ENCODE data around the gene SGSH.

The SGSH gene

DNA sequence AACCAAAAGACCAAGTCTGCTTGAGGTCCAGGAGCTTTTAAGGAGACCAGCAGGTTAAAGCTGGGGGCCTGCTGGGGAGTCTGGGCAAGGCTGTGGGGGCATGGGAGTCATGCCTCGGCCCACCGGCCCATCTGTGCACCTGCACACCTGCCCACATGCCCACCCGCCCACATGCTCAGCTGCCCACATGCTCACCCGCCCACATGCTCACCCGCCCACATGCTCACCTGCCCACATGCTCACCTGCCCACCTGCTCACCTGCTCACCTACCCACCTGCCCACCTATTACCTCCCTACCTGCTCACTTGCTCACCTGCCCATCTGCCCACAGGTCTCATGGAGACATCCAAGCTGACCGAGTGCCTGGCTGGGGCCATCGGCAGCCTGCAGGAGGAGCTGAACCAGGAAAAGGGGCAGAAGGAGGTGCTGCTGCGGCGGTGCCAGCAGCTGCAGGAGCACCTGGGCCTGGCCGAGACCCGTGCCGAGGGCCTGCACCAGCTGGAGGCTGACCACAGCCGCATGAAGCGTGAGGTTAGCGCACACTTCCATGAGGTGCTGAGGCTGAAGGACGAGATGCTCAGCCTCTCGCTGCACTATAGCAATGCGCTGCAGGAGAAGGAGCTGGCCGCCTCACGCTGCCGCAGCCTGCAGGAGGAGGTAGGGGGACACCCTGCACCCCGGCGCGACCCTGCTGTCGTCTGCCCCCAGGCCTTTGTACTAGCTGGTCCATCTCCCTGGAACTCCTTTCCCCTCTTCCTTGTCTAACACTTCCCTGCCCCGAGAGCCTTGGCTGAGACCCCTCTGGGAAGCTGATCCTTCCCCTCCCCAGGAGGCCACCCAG is 36.3 kb downstream of the SGSH start:
- no peak for DNase-seq (ENCODE audit: low read depth, low spot score)

DNA sequence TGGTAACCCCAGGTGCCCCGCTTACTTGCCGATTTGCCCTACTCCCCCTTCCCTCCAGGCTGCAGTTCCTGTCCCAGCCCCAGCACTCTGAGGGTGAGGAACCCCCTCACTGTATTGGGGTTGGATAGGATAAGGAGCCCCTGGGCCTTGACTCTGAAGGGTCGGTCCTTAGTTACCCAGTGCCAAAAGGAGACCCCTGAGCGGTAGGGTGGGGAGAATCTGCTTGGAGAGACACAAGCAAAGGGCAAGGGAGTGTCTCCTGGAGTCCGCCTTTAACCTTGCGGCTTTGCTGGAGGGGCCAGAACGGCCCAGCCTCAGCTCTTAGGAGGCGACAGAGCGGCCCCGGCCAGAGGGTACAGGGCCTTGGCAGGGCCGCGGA is 37.3 kb downstream of the SGSH start:
- DNase-seq (ENCODE audit: low read depth, low spot score), result no peak

DNA sequence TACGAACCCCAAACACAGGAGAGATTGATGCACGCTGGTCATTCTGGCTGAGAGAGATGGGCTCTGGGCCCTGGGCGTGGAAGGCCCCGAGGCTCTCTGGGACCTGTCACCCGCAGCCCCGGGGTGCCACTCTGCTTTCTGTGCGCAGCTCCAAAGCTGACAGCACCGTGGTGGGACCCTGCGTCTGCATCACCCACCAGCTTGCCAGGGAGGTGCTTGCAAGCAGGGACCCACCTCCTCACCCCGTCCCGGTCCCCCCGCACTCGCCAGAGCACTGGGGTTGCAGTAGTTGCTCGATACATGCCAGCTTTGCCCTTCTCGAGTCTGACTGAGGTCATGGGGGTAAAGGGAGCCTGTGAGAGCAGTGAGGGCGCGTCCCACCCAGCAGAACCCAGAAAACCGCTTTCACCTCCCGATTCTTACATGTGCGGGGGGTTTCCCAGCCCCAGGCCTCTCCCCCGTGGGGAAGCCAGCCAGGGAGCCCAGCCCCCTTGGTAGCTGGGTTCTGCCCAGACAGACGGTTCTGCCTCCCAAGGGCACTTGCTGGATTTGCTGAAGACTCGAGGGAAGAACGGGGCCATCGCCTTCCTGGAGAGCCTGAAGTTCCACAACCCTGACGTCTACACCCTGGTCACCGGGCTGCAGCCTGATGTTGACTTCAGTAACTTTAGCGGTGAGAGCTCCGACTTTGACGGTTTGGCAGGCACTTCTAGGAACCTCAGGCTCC is 37.9 kb downstream of the SGSH start:
- DNase-seq (ENCODE audit: low read depth, low spot score), result no peak

DNA sequence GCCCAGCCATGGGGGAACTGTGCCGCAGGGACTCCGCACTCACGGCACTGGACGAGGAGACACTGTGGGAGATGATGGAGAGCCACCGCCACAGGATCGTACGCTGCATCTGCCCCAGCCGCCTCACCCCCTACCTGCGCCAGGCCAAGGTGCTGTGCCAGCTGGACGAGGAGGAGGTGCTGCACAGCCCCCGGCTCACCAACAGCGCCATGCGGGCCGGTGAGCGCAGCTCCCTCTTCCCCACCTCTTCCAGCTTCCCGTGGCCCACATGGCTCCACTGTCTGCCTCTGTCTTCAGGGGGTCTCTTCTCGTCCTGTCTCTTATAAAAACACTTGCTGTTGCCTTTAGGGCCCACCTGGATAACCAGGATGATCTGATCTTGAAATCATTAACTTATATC is 38.7 kb downstream of the SGSH start:
- no peak for DNase-seq (ENCODE audit: low read depth, low spot score)

DNA sequence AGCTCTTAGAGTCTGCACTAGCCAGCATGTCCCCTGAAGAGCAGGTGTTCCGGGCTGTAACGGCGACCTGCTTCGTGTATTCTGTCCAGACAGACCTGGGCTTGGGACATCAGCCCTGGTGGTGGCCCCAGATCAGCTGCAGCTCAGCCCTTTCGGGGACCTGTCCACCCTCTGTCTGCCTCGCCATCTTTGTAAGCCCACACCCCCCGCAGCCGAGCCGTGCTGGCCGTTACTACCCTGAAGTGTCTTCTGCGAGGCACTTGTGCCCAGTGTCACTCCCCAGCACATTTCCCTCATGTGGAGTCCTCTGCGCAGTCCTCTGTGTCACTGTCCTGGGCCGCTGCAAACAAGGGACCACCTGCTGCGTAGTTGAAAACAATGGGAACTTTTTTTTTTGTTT is 39.9 kb downstream of the SGSH start:
- no peak for DNase-seq (ENCODE audit: low read depth, low spot score)

DNA sequence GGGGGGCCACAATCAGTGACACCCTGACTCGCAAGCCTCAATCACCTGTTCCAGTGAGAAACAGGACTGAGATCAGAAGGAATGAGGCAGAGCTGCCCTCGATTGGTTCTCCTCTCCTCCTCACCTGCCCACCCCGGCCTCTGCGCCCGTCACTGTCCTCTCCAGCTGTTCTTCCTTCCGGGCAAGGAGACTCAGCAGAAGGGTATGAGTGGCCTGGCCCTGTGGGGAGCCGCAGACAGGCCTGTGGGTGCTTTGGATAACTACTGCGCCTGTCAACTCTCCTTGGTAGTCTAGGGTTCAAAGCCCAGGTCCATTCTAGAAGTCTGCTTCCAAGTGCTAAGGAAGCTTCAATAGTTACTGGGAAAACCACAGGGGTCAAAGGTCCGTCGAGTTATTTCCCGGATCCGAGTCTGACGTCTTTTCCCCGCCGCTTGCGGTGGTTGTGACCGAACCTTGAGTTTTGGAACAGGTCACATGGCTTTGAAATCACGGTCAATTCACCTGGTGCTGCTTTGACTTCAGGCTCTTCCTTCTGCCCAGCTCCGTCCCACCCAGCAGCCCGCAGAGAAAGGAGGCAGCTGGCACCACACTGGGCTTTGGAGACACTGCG is 42.0 kb downstream of the SGSH start:
- no peak for DNase-seq (ENCODE audit: low read depth, low spot score)

DNA sequence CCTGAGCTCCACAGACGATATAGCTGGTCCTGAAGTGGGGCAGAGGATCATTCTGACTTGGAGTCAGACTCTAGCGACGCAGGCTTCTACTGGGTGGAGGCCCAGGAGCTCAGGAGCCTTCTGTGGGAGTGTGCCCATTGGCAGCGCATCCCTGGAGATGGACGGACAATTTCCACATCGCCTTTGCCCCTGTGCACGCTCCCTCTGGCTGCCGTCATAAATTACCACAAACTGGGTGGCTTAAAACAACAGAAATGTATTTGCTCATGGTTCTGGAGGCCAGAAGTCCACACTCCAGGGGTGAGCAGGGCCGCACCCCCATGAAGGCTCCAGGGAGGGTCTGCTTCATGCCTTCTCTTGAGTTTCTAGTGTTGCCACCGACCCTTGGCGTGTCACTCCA is 43.4 kb downstream of the SGSH start:
- no peak for DNase-seq (ENCODE audit: low read depth, low spot score)

DNA sequence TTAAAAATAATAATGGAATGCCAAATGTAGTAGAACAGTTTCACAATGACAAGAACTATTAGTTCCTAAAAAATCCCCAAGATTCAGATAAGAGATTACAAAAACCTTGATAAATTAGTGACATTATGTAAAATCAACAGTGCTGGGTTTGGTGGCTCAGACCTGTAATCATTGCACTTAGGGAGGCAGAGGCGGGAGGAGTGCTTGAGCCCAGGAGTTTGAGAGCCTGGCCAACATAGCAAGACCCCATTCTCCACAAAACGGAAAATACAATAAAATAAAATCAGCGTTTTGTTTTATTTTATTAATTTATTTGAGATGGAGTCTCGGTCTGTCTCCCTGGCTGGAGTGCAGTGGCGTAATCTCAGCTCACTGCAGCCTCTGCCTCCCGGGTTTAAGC is 46.2 kb downstream of the SGSH start:
- DNase-seq (ENCODE audit: low read depth, low spot score), result no peak

DNA sequence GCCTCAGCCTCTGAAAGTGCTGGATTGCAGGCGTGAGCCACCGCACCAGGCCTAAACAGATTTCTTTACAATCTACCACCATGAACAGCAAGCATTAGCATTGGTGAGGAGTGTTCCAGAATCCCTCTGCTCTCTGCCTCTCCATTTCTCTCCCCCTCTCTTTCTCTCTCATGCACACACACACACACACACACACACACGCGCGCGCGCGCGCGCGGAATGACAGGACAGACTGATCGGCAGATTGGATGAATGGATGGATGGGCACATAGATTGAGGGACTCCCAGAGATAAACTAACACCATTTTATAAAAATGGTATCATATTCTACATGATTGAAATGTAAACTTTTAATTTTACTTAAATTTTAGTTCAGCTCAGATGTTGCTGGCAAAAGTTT is 47.0 kb downstream of the SGSH start:
- DNase-seq (ENCODE audit: low read depth, low spot score), result no peak

DNA sequence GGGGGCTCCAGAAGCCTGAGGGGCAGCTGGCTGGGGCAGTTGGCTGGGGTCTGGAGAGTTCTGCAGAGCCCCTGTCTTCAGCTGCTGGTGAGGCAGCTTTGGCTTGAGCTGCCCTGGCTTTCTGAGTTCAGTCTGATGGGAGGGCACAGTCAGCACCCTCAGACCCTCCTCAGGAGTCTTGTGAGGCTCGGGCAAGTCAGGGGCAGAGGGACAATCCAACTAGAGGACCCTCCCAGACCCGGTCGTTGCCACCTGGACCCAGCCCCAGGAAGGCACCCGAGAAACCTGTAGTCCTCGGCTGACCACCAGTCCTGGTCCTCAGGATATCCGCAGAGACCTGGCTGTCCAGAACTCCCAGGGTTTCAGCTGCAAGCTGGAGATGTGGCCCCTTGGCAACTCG is 48.5 kb downstream of the SGSH start:
- DNase-seq (ENCODE audit: low read depth, low spot score), result no peak

DNA sequence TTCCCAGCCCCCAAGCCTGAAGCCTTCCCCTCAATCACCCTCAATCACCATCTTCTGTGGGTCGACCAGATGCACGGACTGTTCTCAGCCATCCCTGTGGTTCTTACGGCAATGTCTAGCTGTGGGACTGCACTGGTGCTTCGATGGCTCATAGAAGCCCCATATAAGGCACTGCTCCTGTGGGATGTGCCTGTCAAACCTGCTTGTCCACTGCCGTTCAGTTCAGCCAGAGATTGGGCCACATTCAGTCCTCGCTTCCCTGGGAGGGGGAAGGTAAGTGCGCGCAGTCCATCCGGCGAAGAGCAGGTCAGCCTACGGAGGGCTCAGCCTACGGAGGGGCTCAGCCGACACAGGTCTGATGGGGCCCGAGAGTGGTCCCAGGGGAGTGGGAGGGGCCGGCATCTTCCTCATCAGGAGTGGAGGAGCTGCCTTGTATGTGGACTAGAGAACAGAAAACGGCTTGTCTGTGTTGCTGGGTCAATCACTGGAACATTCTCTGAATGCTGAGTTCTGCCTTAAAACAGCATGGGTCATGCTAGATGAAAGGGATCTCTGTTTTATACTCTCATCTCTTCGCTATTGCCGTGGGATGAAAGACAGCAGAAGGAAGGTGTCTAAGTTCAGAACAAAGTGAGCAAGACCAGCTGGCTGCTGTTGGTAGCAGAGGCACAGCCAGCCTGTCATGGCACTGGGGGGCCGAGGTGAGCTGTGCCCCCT is 50.2 kb downstream of the SGSH start, which contains the start of gene CARD14:
Gene CARD14 (plus strand): TSS at position 247 of the 717 bp plus-strand sequence. CDS start 11,409 bp downstream, outside the sequence.
- DNase-seq (ENCODE audit: low read depth, low spot score), result no peak

DNA sequence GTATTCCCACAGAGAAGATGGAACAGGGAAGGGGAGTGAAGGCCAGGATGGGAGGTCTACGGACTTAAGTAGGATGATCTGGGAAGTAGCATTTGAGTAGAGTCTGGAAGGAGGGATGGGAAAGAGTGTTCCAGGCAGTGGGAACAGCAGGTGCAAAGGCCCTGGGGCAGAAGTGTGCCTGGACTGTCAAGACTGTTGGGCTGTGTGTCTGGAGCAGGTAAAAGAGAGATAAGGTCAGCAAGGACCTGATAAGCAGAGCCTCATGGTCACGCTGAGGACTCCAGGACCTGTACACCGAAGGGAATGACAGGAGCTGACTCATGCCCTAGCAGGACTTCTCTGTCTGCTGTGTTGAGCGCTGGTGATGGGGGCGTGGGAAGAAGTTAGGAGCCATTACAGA is 51.0 kb downstream of the SGSH start:
- DNase-seq (ENCODE audit: low read depth, low spot score), result no peak

DNA sequence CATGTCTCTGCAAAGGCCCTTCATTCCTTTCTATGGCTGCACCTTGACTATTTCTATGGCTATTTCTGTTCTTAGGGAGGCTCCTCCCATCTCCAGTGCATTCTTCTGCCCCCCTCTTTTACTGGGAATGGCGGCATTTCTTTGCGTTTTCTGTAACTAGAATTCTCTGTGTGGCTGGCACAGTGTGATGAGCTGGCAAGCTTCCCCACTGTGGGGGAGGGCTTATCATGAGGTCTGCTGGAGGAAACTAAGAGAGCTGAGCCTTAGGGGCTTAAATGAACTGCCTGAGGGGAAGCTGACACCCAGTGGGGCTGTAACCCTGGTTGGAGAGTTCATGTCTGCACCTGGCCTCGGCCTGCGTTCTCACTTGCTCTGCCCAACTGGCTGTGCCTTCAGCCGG is 51.8 kb downstream of the SGSH start:
- DNase-seq (ENCODE audit: low read depth, low spot score), result no peak

DNA sequence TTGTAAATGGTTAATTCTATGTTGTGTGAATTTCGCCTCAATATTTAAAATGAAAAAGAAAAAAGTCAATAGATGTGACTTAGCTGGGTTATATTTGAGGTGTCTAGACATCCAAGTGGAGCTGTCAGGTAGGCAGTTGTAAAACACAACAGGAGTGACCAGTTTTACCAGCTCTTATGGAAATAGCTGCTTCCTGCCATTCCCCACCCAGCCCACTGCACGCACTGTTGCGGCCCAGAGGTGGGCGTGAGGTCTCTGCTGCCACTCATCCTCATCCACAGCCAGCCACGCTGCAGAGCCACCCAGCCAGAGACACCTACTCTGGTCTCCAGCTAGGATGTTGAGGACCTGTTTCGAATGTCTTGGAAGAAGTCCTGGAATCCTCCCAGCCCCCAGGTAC is 53.7 kb downstream of the SGSH start:
- no peak for DNase-seq (ENCODE audit: low read depth, low spot score)

DNA sequence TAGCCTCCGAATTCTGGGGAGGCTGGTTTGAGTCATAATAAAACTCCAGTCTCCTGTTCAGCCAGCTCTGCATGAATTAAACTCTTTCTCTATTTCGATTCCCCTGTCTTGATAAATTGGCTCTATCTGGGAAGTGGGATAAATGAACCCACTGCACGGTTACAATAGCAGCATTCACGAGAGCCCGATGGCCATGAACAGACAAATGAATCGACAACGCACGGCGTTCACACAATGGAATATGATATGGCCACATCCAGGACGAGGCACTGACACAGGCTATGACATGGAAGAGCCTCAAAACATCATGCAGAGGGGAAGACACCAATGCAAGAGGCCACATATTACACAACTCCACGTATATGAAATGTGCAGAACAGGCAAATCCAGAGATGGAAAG is 55.9 kb downstream of the SGSH start:
- no peak for DNase-seq (ENCODE audit: low read depth, low spot score)

DNA sequence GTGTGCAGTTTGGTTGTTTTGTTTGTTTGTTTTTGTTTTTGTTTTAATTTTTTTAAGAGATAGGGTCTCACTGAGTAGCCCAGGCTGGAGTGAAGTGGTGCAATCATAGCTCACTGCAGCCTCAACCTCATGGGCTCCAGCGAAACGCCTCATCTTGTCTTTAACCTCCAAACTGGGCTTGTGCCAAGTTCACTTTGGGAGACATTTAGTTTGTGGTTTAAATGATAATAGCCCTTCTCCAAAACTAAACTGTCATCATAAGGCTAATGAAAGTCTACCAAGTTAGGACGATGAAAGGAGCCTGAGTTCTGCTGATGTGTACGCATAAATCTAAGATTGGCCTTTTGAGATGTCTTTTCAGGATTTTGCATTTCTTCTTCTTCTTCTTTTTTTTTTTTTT is 56.8 kb downstream of the SGSH start:
- DNase-seq (ENCODE audit: low read depth, low spot score), result no peak

DNA sequence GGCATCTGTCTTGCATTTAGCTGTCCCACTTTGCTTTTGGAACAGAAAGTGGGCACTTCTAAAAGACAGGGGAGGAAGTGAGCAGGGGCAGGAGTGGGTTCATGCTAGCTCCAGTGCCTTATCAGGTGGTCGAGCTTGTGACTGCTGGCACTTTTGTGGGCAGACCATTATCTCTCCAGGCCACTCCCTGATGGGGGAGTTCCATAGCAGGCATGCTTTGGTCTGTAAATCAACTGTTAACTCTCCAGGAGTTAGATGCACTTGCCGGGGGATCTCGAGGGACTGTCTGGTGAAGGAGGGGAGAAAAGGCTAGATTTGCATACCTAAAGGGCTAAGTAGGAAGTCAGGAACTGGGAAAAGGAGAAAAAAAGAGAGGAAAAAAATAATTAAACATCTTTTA is 59.6 kb downstream of the SGSH start:
- DNase-seq (ENCODE audit: low read depth, low spot score), result no peak

All from activated naive CD8-positive, alpha-beta T cell treated with anti-CD3 and anti-CD28 coated beads, Interleukin-2, amount 50 U/mL, for 16 hours (primary cell).